ENCODE results near the gene ADGRL3.

ADGRL3 gene

GRCh38 chr4:61332693-61333092 is 132.6 kb downstream of the ADGRL3 start:
- Histone ChIP-seq H3K27ac (ENCODE audit: low read length) (no peak overlapping the region), H3K4me2 (ENCODE audit: low read length) (no peak overlapping the region), H3K36me3 (replicated peaks; ENCODE audit: low read depth, low read length) (no peaks in the 10 kb centered on the region), H2AFZ (ENCODE audit: low read depth, low read length) (no peak overlapping the region), H3K9me3 (ENCODE audit: insufficient read depth, low read length) (no peaks in the 10 kb centered on the region), H3K4me3 (ENCODE audit: low read length) (no peak overlapping the region), H3K27me3 (ENCODE audit: low read depth, low read length) (no peaks in the 10 kb centered on the region), H3K9ac (ENCODE audit: low read length) (no peak overlapping the region), H4K20me1 (ENCODE audit: insufficient read depth, low read length) (no peaks in the 10 kb centered on the region), H3K4me1 (ENCODE audit: low read length) (no peaks in the 10 kb centered on the region), H3K79me2 (ENCODE audit: low read length) (no peaks in the 10 kb centered on the region)
- TF ChIP-seq EZH2phosphoT487 (IDR thresholded peaks at IDR 0.05; ENCODE audit: low read depth) = no peak
- TF ChIP-seq CTCF (IDR thresholded peaks at IDR 0.05; ENCODE audit: low read depth, low read length) = no peak

GRCh38 chr4:61333490-61333889 is 133.4 kb downstream of the ADGRL3 start:
- no peak overlapping the region for H3K4me3 ChIP-seq (ENCODE audit: low read length)
- H3K4me2 ChIP-seq (ENCODE audit: low read length) = no peak overlapping the region
- TF ChIP-seq CTCF (IDR thresholded peaks at IDR 0.05; ENCODE audit: low read depth, low read length) (no peak), EZH2phosphoT487 (IDR thresholded peaks at IDR 0.05; ENCODE audit: low read depth) (no peak)
- H3K9ac ChIP-seq (ENCODE audit: low read length) = no peak overlapping the region
- H4K20me1 ChIP-seq (ENCODE audit: insufficient read depth, low read length) = no peaks in the 10 kb centered on the region
- no peaks in the 10 kb centered on the region for H3K27me3 ChIP-seq (ENCODE audit: low read depth, low read length)
- H3K9me3 ChIP-seq (ENCODE audit: insufficient read depth, low read length) = no peaks in the 10 kb centered on the region
- H3K27ac ChIP-seq (ENCODE audit: low read length) = no peak overlapping the region
- no peaks in the 10 kb centered on the region for H3K79me2 ChIP-seq (ENCODE audit: low read length)
- no peaks in the 10 kb centered on the region for H3K4me1 ChIP-seq (ENCODE audit: low read length)
- no peak overlapping the region for H2AFZ ChIP-seq (ENCODE audit: low read depth, low read length)
- no peaks in the 10 kb centered on the region for H3K36me3 ChIP-seq (replicated peaks; ENCODE audit: low read depth, low read length)

- Histone ChIP-seq H3K4me2 (ENCODE audit: low read length) (no peak overlapping the region), H3K4me3 (ENCODE audit: low read length) (no peak overlapping the region), H4K20me1 (ENCODE audit: insufficient read depth, low read length) (no peaks in the 10 kb centered on the region), H3K9me3 (ENCODE audit: insufficient read depth, low read length) (no peaks in the 10 kb centered on the region), H3K79me2 (ENCODE audit: low read length) (no peaks in the 10 kb centered on the region), H3K4me1 (ENCODE audit: low read length) (no peaks in the 10 kb centered on the region), H3K27ac (ENCODE audit: low read length) (no peak overlapping the region), H3K36me3 (replicated peaks; ENCODE audit: low read depth, low read length) (no peaks in the 10 kb centered on the region), H3K27me3 (ENCODE audit: low read depth, low read length) (no peaks in the 10 kb centered on the region), H2AFZ (ENCODE audit: low read depth, low read length) (no peak overlapping the region), H3K9ac (ENCODE audit: low read length) (no peak overlapping the region)
- no peak for TF ChIP-seq CTCF (IDR thresholded peaks at IDR 0.05; ENCODE audit: low read depth, low read length)
- TF ChIP-seq EZH2phosphoT487 (IDR thresholded peaks at IDR 0.05; ENCODE audit: low read depth) = no peak
Observed at GRCh38 chr4:61335241-61335763, 135.2 kb downstream of the ADGRL3 start.

GRCh38 chr4:61336488-61336887 is 136.4 kb downstream of the ADGRL3 start:
- TF ChIP-seq EZH2phosphoT487 (IDR thresholded peaks at IDR 0.05; ENCODE audit: low read depth) (no peak), CTCF (IDR thresholded peaks at IDR 0.05; ENCODE audit: low read depth, low read length) (no peak)
- Histone ChIP-seq H3K4me3 (ENCODE audit: low read length) (no peak overlapping the region), H2AFZ (ENCODE audit: low read depth, low read length) (no peak overlapping the region), H3K79me2 (ENCODE audit: low read length) (no peaks in the 10 kb centered on the region), H3K9ac (ENCODE audit: low read length) (no peak overlapping the region), H3K9me3 (ENCODE audit: insufficient read depth, low read length) (no peaks in the 10 kb centered on the region), H4K20me1 (ENCODE audit: insufficient read depth, low read length) (no peaks in the 10 kb centered on the region), H3K4me1 (ENCODE audit: low read length) (no peaks in the 10 kb centered on the region), H3K36me3 (replicated peaks; ENCODE audit: low read depth, low read length) (no peaks in the 10 kb centered on the region), H3K27ac (ENCODE audit: low read length) (no peak overlapping the region), H3K4me2 (ENCODE audit: low read length) (no peak overlapping the region), H3K27me3 (ENCODE audit: low read depth, low read length) (no peaks in the 10 kb centered on the region)

All from OCI-LY3 (cell line).